GM15510 (cell line): Measurements from ENCODE around the gene GPR161.

Experiments
- POLR2A ChIP-seq: IDR thresholded peaks from 3 replicates; pipeline ENCODE4 v1.6.1; 2011; ENCODE audit warnings: borderline replicate concordance; ENCODE audit not compliant: insufficient read length; ENCODE audit errors: extremely low read depth

The GPR161 gene

DNA sequence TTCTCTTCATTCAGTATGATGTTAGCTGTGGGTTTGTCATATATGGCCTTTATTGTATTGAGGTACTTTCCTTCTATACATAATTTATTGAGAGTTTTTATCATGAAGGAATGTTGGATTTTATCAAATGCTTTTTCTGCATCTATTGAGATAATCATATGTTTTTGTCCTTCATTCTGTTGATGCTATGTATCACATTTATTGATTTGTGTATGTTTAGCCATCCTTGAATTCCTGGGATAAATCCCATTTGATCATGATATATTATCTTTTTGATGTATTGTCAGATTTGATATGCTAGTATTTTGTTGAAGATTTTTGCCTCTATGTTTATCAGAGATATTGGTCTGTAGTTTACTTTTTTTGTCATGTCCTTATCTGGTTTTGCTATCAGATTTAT, 20.9 kb upstream of the GPR161 start:
- TF ChIP-seq POLR2A: no peak

DNA sequence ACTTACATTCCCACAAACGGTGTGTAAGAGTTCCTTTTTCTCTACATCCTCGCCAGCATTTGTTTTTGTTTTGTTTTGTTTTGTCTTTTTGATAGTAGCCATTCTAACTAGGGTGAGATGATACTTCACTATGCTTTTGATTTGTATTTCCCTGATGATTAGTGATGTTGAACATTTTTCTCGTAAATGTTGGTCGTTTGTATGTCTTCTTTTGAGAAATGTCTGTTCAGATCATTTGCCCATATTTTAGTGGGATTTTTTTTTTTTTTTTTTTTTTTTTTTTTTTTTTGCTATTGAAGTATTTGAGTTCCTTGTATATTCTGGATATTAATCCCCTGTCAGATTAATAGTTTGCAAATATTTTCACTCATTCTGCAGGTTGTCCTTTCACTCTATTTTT, 19.2 kb upstream of the GPR161 start:
- TF ChIP-seq POLR2A: no peak

- no peak for TF ChIP-seq POLR2A
These were observed 15.2 kb upstream of the GPR161 start for GRCh38 chr1:168151935-168152334.

DNA sequence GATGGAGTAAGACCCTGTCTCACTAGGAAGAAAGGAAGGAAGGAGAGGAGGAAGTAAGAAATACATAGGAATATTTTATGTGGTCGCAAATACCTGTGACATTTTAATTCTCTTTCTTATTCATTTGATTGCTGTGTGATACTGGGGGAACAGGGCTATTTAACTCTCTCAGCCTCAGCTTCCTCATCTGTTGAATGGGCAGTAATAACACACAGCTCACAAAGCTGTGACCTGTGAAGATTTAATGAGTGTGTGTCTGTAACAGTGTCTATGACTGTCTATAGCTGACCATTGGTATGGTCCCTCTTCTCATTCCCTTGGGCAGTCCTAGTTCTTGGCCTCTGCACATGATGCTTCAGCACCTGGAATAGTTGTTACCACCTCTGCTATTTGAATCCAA, 13.6 kb upstream of the GPR161 start:
- no peak for TF ChIP-seq POLR2A

DNA sequence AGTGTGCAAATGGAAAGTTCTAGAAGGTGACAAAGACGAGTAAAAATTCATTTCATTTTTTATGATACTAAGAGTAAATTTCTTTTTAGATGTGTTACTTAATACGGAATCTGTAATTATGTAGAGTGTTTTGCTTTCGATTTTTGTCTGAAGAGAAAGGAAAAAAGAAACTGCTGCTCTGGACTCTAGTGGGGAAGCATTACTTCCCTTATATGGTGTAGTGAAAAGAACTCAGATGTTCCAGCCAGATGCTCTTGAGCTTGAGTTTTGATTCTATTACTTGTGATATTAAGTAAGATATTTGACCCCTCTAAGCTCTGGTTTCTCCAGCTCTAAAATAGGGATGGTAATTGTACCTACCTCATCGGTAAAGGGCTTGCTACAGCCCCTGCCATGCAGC, 12.2 kb upstream of the GPR161 start:
- TF ChIP-seq POLR2A: no peak

- TF ChIP-seq POLR2A: no peak
These were observed 9.9 kb upstream of the GPR161 start for GRCh38 chr1:168146626-168147025.

GRCh38 chr1:168146160-168146539, 9.4 kb upstream of the GPR161 start:
- TF ChIP-seq POLR2A: no peak

- no peak for TF ChIP-seq POLR2A
These were observed 8.7 kb upstream of the GPR161 start for GRCh38 chr1:168145184-168146159.

- TF ChIP-seq POLR2A: no peak
These were observed 5.2 kb upstream of the GPR161 start for GRCh38 chr1:168141871-168142385.

- no peak for TF ChIP-seq POLR2A
These were observed 2.3 kb upstream of the GPR161 start for GRCh38 chr1:168139070-168139469.

DNA sequence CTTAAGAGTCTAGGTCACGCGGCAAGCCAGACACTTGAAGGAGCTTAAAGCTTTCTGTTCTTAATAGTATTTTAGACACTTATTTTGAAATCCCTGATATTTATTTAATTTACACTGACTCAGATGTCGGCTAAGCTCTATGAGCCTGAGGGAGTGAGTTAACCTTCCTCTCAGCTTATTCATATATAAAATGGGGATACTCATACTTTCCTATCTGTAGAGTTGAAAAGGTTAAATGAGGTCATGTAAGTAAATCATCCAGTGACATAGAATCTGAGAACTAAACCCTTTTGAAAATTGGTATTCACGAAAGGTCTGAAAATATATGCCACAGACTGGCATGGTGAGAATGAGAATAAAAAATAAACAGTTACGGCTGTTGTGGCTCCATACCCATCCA, 1.4 kb upstream of the GPR161 start:
- no peak for TF ChIP-seq POLR2A

DNA sequence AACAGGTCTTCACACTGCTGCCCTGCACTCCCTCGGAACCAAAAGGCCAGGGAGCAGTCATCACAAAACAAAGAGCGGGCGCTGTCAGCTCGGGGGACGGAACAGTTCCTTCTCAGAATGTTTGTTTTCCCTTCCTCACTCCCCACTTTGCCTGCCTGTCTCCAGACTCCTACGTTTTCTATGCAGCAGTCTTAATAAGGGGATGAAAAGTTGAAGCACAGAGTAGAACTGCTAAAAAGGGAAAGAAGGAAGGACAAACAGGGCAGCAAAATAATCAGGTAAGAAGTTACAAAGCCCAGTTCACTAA, 738 bp upstream of the GPR161 start:
- TF ChIP-seq POLR2A: no peak

DNA sequence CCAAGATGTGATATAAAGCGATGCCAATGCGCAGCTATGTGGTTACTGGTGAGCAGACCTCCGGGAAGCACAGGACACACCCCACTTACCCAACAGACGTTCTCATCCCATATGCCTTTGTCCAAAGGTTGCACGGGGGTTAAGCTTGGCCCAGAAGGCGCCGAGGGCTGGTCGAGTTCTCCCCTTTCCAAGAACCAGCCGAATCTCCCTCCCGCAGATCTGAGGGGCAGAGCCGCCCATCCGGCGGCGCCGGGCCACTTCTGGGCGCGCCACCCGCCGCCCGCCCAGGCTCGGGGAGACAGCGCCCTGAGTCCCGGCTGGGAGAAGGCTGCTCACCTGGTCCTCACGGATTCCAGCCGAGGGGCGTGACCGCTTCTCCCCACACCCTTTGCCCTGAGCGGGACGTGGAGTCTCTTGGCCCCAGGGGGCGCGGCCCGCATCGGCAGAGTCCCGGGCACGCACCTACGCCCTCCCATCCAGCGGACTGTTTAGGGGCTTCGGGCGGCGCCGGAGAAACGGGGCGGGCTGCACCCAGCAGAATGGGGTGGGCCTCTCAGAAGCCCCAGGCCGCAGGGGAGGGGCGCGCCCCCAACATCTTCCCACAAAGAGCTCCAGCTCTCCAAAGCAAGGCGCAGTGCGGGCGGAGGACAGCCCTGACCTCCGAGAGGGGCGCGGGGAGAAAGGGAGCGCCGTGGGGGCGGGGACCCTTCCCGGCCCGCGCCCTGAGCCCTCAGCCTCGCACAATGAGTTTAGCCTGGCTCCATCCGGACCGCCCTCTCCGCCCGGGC, 615 bp downstream of the GPR161 start:
- TF ChIP-seq POLR2A: no peak

DNA sequence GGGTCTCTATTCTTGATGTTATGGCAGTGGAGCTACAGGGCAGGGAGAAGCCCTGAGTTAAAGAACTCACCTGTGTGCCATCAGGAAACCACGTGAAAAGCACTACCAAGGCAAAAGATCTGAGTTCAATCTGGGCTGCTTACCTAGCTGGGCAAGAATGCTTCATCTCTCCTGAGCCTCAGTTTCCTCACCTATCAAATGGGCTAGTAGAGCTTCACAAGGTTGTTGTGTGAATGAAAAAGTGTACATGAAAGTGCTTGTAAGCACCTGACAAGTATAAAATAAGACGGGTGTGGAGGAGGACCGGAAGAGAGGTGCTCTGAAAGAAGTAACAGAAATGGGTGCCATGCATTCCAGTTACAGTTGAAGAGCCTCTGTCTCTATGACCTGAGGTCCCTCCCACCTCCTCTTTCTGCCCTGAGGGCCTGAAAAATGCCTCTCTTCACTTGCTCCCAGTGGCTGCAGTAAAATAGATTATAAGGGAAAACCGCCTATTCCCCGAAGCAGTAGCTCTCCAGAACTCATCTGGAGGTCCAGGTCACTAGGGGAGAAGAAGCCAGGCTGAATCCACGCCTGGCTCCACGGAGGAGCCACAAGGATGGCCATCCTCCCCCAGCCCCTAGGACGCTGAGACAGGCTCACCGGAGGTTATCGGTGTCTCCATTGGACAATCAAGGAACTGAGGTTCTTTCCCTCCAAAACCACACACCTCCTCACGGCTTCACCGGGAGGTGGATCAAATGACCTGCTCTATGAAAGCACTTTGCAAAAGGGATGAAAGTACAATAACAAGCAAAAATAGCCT, 1.4 kb downstream of the GPR161 start:
- no peak for TF ChIP-seq POLR2A

DNA sequence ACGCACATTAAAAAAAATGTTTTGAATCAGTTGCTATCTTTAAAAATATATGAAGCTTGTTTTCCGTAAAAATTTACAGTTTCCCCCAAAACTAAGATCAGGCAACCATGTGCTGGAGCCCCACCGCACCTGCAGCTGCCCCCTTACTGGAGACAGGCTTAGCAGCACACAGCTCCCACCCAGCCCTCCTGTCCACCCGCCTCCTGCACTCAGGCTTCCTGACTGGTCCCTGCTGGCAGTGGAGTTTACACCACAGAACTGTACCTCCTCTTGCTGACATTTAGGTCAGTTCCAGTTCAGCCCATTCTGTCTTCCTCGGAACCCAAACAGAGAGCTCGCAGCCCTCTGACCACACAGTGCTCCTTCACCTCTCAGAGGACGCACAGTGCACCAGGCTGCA, 2.1 kb downstream of the GPR161 start:
- no peak for TF ChIP-seq POLR2A
